ENCODE results near the gene OR9Q1. TPM values are rescaled to one million over a fixed set of nuclear protein-coding genes. Genes with fewer than 3 reads are reported as not detected.

The OR9Q1 gene
- polyA plus RNA-seq, 1 donor (not counting 4 experiments of a cell fraction or from before 2014, with no cell fraction given), result not detected

DNA sequence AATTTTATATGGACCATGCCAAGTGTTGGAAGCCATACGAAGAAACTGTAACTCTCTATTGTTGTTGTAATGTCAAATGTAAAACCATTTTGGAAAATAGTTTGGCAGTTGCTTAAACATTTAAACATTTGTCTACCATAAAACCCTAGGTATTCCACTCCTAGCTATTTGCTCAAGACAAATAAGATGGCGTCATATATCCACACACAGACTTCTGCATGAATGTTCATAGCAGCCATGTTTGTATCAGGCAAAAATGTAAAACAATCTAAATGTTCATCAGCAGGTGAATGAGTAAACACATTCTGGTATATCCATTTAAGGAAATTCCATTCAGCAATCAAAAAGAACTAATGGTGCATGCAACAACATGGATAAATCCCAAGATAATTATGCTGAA is 73.8 kb downstream of the OR9Q1 start:
- no peak for FAIRE-seq
- H3K27ac ChIP-seq (ENCODE audit: control insufficient read depth, insufficient read depth, low read length), result no peak overlapping the region
- no peaks in the 10 kb centered on the region for H4K20me1 ChIP-seq (ENCODE audit: control insufficient read depth, extremely low read depth, insufficient read depth, low read length)
- H3K9me3 ChIP-seq (ENCODE audit: control insufficient read depth, low read depth, low read length), result no peaks in the 10 kb centered on the region
- no peak for TF ChIP-seq EZH2 (IDR thresholded peaks at IDR 0.05; ENCODE audit: low read length)
- TF ChIP-seq CTCF (optimal IDR thresholded peaks at IDR 0.05 in 1 of 3, IDR thresholded peaks at IDR 0.05 in 1 of 3, conservative IDR thresholded peaks at IDR 0.05 in 1 of 3; ENCODE audit: extremely low read depth in 1 of 3, insufficient read depth in 2 of 3, low read length in 3 of 3), result no peak
- H3K4me3 ChIP-seq (ENCODE audit: control insufficient read depth in 2 of 3, extremely low read depth in 1 of 3, insufficient read depth in 2 of 3, low read depth in 1 of 3, low read length in 3 of 3), result no peak overlapping the region
- DNase-seq (ENCODE audit: low read depth, low spot score), result no peak
- H2AFZ ChIP-seq (ENCODE audit: control insufficient read depth, low read length), result no peak overlapping the region
- H3K27me3 ChIP-seq (ENCODE audit: control insufficient read depth, extremely low read depth, insufficient read depth, low read length), result no peaks in the 10 kb centered on the region
- H3K9me1 ChIP-seq (ENCODE audit: control insufficient read depth, extremely low read depth, insufficient read depth, low read length), result no peaks in the 10 kb centered on the region
- no peaks in the 10 kb centered on the region for H3K79me2 ChIP-seq (ENCODE audit: control insufficient read depth, insufficient read depth, low read length)
- H3K36me3 ChIP-seq (ENCODE audit: control insufficient read depth in 2 of 2, extremely low read depth in 1 of 2, insufficient read depth in 2 of 2, low read length in 2 of 2), result no peaks in the 10 kb centered on the region
- dilution Hi-C loops (cut with MboI; ENCODE audit: extremely low pct_ligation_motif_present, low sequenced_read_pairs), result no loop called here
- no peak overlapping the region for H3K4me2 ChIP-seq (ENCODE audit: control insufficient read depth, extremely low read depth, insufficient read depth, low read depth, low read length)
- no peak overlapping the region for H3K9ac ChIP-seq (ENCODE audit: control insufficient read depth, extremely low read depth, insufficient read depth, low read length)
- H3K4me1 ChIP-seq (ENCODE audit: control insufficient read depth, extremely low read depth, insufficient read depth, low read length), result no peaks in the 10 kb centered on the region

GRCh38 chr11:58121096-58121495 is 97.4 kb downstream of the OR9Q1 start:
- dilution Hi-C loops (cut with MboI; ENCODE audit: extremely low pct_ligation_motif_present, low sequenced_read_pairs), result no loop called here
- no peaks in the 10 kb centered on the region for H3K79me2 ChIP-seq (ENCODE audit: control insufficient read depth, insufficient read depth, low read length)
- DNase-seq (ENCODE audit: low read depth, low spot score) (no peak), FAIRE-seq (no peak)
- no peak overlapping the region for H2AFZ ChIP-seq (ENCODE audit: control insufficient read depth, low read length)
- no peaks in the 10 kb centered on the region for H3K27me3 ChIP-seq (ENCODE audit: control insufficient read depth, extremely low read depth, insufficient read depth, low read length)
- H3K9ac ChIP-seq (ENCODE audit: control insufficient read depth, extremely low read depth, insufficient read depth, low read length), result no peak overlapping the region
- H3K9me1 ChIP-seq (ENCODE audit: control insufficient read depth, extremely low read depth, insufficient read depth, low read length), result no peaks in the 10 kb centered on the region
- no peaks in the 10 kb centered on the region for H3K4me1 ChIP-seq (ENCODE audit: control insufficient read depth, extremely low read depth, insufficient read depth, low read length)
- no peaks in the 10 kb centered on the region for H4K20me1 ChIP-seq (ENCODE audit: control insufficient read depth, extremely low read depth, insufficient read depth, low read length)
- H3K4me3 ChIP-seq (ENCODE audit: control insufficient read depth in 2 of 3, extremely low read depth in 1 of 3, insufficient read depth in 2 of 3, low read depth in 1 of 3, low read length in 3 of 3), result no peak overlapping the region
- no peak overlapping the region for H3K4me2 ChIP-seq (ENCODE audit: control insufficient read depth, extremely low read depth, insufficient read depth, low read depth, low read length)
- TF ChIP-seq EZH2 (IDR thresholded peaks at IDR 0.05; ENCODE audit: low read length), result no peak
- no peak for TF ChIP-seq CTCF (optimal IDR thresholded peaks at IDR 0.05 in 1 of 3, IDR thresholded peaks at IDR 0.05 in 1 of 3, conservative IDR thresholded peaks at IDR 0.05 in 1 of 3; ENCODE audit: extremely low read depth in 1 of 3, insufficient read depth in 2 of 3, low read length in 3 of 3)
- H3K9me3 ChIP-seq (ENCODE audit: control insufficient read depth, low read depth, low read length), result no peaks in the 10 kb centered on the region
- no peak overlapping the region for H3K27ac ChIP-seq (ENCODE audit: control insufficient read depth, insufficient read depth, low read length)
- no peaks in the 10 kb centered on the region for H3K36me3 ChIP-seq (ENCODE audit: control insufficient read depth in 2 of 2, extremely low read depth in 1 of 2, insufficient read depth in 2 of 2, low read length in 2 of 2)

All from keratinocyte (primary cell).